Brain microvascular endothelial cell (primary cell): ENCODE measurements around the gene SUCLG2.

Experiments used
- DNase-seq: peaks from one replicate; pipeline ENCODE4 v3.0.0-alpha.2; 2020
- H3K27ac ChIP-seq: fragments of 250-450 bp; sonication (Bioruptor Pico); 2 replicates; pipeline ENCODE4 v1.5.1; 2020; ENCODE audit warnings: mild to moderate bottlenecking, moderate library complexity
- H3K27me3 ChIP-seq: fragments of 250-450 bp; sonication (Bioruptor Pico); replicated peaks from 2 replicates; pipeline ENCODE4 v1.5.1; 2020; ENCODE audit warnings: mild to moderate bottlenecking
- H3K36me3 ChIP-seq: fragments of 250-450 bp; sonication (Bioruptor Pico); replicated peaks from 2 replicates; pipeline ENCODE4 v1.5.1; 2020; ENCODE audit warnings: mild to moderate bottlenecking
- H3K4me3 ChIP-seq: 2 replicates; pipeline ENCODE4 v1.5.1; 2011; ENCODE audit warnings: low read depth, mild to moderate bottlenecking, control low read depth, low read length, moderate library complexity
- in situ Hi-C: cut with HindIII; loops from 2 replicates; pipeline ENCODE4 v1.10.0; 2017; ENCODE audit warnings: low sequenced_read_pairs, low pct_ligation_motif_present
- TF ChIP-seq, protein P1 (sequence below): IDR thresholded peaks from 2 replicates; pipeline ENCODE4 v1.5.1; 2011; ENCODE audit warnings: low read depth, mild to moderate bottlenecking, moderate library complexity, low read length, control low read depth, inconsistent platforms; ENCODE audit errors: missing control alignments

Gene SUCLG2

DNA sequence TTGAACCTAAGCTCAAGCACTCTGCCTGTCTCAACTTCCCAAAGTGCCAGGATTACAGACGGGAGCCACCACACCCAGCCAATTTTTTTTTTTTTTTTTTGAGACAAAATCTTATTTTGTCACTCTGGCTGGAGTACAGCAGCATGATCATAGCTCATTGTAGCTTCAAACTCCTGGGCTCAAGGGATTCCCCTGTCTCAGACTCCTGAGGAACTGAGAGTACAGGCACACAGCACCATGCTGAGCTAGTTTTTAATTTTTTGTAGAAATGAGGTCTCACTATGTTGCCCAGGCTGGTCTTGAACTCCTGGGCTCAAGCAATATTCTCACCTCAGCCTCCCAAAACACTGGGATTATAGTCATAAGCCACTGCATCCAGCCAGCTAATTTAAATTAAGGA lies 36.8 kb upstream of the SUCLG2 start:
- no peaks in the 10 kb centered on the region for H3K36me3 ChIP-seq
- in situ Hi-C loops: no loop called here
- no peak for DNase-seq
- H3K27me3 ChIP-seq: no peaks in the 10 kb centered on the region
- TF ChIP-seq, protein P1, sequence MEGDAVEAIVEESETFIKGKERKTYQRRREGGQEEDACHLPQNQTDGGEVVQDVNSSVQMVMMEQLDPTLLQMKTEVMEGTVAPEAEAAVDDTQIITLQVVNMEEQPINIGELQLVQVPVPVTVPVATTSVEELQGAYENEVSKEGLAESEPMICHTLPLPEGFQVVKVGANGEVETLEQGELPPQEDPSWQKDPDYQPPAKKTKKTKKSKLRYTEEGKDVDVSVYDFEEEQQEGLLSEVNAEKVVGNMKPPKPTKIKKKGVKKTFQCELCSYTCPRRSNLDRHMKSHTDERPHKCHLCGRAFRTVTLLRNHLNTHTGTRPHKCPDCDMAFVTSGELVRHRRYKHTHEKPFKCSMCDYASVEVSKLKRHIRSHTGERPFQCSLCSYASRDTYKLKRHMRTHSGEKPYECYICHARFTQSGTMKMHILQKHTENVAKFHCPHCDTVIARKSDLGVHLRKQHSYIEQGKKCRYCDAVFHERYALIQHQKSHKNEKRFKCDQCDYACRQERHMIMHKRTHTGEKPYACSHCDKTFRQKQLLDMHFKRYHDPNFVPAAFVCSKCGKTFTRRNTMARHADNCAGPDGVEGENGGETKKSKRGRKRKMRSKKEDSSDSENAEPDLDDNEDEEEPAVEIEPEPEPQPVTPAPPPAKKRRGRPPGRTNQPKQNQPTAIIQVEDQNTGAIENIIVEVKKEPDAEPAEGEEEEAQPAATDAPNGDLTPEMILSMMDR: no peak
- no peak overlapping the region for H3K4me3 ChIP-seq
- no peak overlapping the region for H3K27ac ChIP-seq

GRCh38 chr3:67689806-67690205 lies 35.4 kb upstream of the SUCLG2 start:
- Histone ChIP-seq H3K4me3 (no peak overlapping the region), H3K27me3 (no peaks in the 10 kb centered on the region), H3K27ac (no peak overlapping the region), H3K36me3 (no peaks in the 10 kb centered on the region)
- TF ChIP-seq, protein P1: no peak
- in situ Hi-C loops: no loop called here
- DNase-seq: no peak

DNA sequence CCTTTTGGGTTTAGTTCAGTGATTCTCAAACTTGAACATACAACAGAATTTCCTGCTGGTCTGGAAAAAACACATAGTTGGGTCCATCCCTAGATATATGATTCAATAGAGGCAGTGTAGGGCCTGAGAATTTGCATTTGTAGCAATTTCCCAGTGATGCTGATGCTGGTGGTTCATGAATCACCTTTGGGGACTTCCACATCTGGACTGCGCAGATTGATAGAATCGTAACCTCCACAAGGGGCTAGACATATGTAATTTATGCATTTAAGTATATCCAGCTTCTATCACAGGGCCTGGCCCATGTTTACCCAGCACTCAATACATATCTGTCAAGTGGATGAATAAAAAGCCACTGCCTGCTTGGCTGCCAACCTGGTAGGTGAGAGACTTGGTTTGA lies 33.8 kb upstream of the SUCLG2 start:
- Histone ChIP-seq H3K36me3 (no peaks in the 10 kb centered on the region), H3K27ac (no peak overlapping the region), H3K27me3 (no peaks in the 10 kb centered on the region), H3K4me3 (no peak overlapping the region)
- TF ChIP-seq, protein P1: no peak
- DNase-seq: no peak
- in situ Hi-C loops: no loop called here

DNA sequence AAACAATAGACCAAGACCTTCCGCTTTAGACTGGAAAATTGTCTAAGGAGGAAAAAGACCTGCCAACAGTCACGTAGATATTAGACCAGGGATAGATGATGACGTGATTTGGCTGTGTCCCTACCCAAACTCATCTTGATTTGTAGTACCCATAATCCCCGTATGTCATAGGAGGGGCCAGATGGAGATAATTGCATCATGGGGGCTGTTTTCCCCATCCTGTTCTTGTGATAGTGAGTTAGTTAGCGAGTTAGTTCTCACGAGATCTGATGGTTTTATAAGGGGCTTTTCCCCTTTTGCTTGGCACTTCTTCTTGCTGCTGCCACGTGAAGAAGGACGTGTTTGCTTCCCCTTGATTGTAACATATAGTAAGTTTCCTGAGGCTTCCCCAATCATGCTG lies 31.7 kb upstream of the SUCLG2 start:
- DNase-seq: no peak
- in situ Hi-C loops: no loop called here
- no peak overlapping the region for H3K27ac ChIP-seq

DNA sequence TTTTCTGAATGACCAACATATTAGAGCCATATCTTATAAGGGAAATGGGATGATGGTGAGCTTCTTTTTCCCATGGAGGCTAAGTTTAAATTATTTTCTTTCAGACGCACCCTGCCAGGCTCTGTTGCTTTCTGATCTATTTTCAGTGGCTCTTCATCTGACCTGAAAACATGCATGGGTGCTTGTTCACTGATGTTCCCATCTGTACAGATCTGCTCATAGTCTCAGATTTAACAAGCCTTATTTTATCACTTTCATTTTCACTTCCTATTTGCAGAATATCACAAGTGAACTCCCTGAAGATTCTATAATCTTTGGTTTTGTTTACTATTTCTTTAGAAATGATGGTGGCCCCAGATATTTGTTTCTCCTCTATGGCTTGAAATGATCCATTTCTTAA lies 31.1 kb upstream of the SUCLG2 start:
- Histone ChIP-seq H3K27ac (no peak overlapping the region), H3K4me3 (no peak overlapping the region), H3K36me3 (no peaks in the 10 kb centered on the region), H3K27me3 (no peaks in the 10 kb centered on the region)
- in situ Hi-C loops: no loop called here
- TF ChIP-seq, protein P1: no peak
- no peak for DNase-seq

More for the DNA sequence above, 31.7 kb upstream of the SUCLG2 start:
- no peaks in the 10 kb centered on the region for H3K27me3 ChIP-seq
- H3K4me3 ChIP-seq: no peak overlapping the region
- TF ChIP-seq, protein P1: no peak
- no peaks in the 10 kb centered on the region for H3K36me3 ChIP-seq

GRCh38 chr3:67684211-67684610 lies 29.8 kb upstream of the SUCLG2 start:
- in situ Hi-C loops: no loop called here
- Histone ChIP-seq H3K27ac (no peak overlapping the region), H3K27me3 (no peaks in the 10 kb centered on the region), H3K36me3 (no peaks in the 10 kb centered on the region), H3K4me3 (no peak overlapping the region)
- TF ChIP-seq, protein P1: no peak
- DNase-seq: no peak
